Breast epithelium (tissue), 3 donors: ENCODE measurements around the gene ZXDA.

Experiments used
- CTCF ChIP-seq, 3 donors: fragments of 450-650 bp; IDR thresholded peaks; one replicate each; pipeline ENCODE4 v1.5.1; 2016 to 2017; ENCODE audit warnings: antibody characterized with exemption in 3 of 3, mild to moderate bottlenecking in 3 of 3, moderate library complexity in 3 of 3
- POLR2A ChIP-seq: fragments of 450-650 bp; IDR thresholded peaks from one replicate; pipeline ENCODE4 v1.6.1; 2016; ENCODE audit warnings: antibody characterized with exemption, mild to moderate bottlenecking, moderate library complexity

- TF ChIP-seq CTCF (IDR thresholded peaks at IDR 0.05) (no peak), POLR2A (no peak)
Measured at GRCh38 chrX:57901466-57901865, 8.8 kb downstream of the ZXDA start.
